ENCODE data around the gene LRRD1. TPM values are rescaled to one million over a fixed set of nuclear protein-coding genes. Genes with fewer than 3 reads are reported as not detected.

Gene LRRD1
- total RNA-seq = 0.49 TPM

- peak in 1 of 2 donors; percentile 87 for DNase-seq (ENCODE audit: extremely low spot score in 2 of 2)
- intact Hi-C loops (cut with DNase I) = no loop called here
- Histone ChIP-seq H3K9me3 (no peaks in the 10 kb centered on the region), H3K4me1 (peaks cover 6% of the 10 kb centered on the region), H3K27me3 (no peaks in the 10 kb centered on the region), H3K36me3 (no peaks in the 10 kb centered on the region), H3K4me3 (peak within 1 kb of the TSS; percentile 50 to 72), H3K27ac (peak within 1 kb of the TSS; percentile 86)
- TF ChIP-seq POLR2AphosphoS5 (IDR thresholded peaks at IDR 0.05; ENCODE audit: insufficient read depth in 1 of 2, low read depth in 1 of 2) = peak; percentile 65 to 68
- no peak for TF ChIP-seq POLR2A (IDR thresholded peaks at IDR 0.05)
- peak; percentile 91 to 94 (median 93) for TF ChIP-seq CTCF (IDR thresholded peaks at IDR 0.05)
These were observed at the start of gene LRRD1 for GRCh38 chr7:92178928-92179924. Gene LRRD1, minus strand, starts transcription at chr7:92179142. Its CDS starts 13,940 bp downstream, at chr7:92165202.

GRCh38 chr7:92228742-92229141, 49.8 kb upstream of the LRRD1 start:
- Histone ChIP-seq H3K36me3 (peaks cover 0 to 63% of the 10 kb centered on the region in 2 donors), H3K27ac (no peak overlapping the region), H3K4me1 (no peaks in the 10 kb centered on the region), H3K27me3 (no peaks in the 10 kb centered on the region), H3K9me3 (no peaks in the 10 kb centered on the region), H3K4me3 (no peak overlapping the region)
- DNase-seq (ENCODE audit: extremely low spot score in 2 of 2) = no peak
- intact Hi-C loops (cut with DNase I) = no loop called here
- TF ChIP-seq CTCF (IDR thresholded peaks at IDR 0.05) (no peak), POLR2A (IDR thresholded peaks at IDR 0.05) (no peak)

GRCh38 chr7:92228100-92228499, 49.2 kb upstream of the LRRD1 start:
- intact Hi-C loops (cut with DNase I) = no loop called here
- Histone ChIP-seq H3K9me3 (no peaks in the 10 kb centered on the region), H3K27me3 (no peaks in the 10 kb centered on the region), H3K4me1 (no peaks in the 10 kb centered on the region), H3K4me3 (no peak overlapping the region), H3K36me3 (peaks cover 0 to 56% of the 10 kb centered on the region in 2 donors), H3K27ac (no peak overlapping the region)
- no peak for DNase-seq (ENCODE audit: extremely low spot score in 2 of 2)
- TF ChIP-seq POLR2AphosphoS5 (IDR thresholded peaks at IDR 0.05; ENCODE audit: insufficient read depth in 1 of 2, low read depth in 1 of 2) = no peak
- no peak for TF ChIP-seq POLR2A (IDR thresholded peaks at IDR 0.05)
- TF ChIP-seq CTCF (IDR thresholded peaks at IDR 0.05) = no peak

- intact Hi-C loops (cut with DNase I) = no loop called here
These were observed 48.0 kb upstream of the LRRD1 start for GRCh38 chr7:92226981-92227380.

More at GRCh38 chr7:92226981-92227380, 48.0 kb upstream of the LRRD1 start:
- Histone ChIP-seq H3K9me3 (no peaks in the 10 kb centered on the region), H3K36me3 (peaks cover 0 to 54% of the 10 kb centered on the region in 2 donors), H3K4me1 (no peaks in the 10 kb centered on the region), H3K27ac (no peak overlapping the region), H3K4me3 (no peak overlapping the region), H3K27me3 (no peaks in the 10 kb centered on the region)
- DNase-seq (ENCODE audit: extremely low spot score in 2 of 2) = no peak
- TF ChIP-seq POLR2A (IDR thresholded peaks at IDR 0.05) (no peak), CTCF (IDR thresholded peaks at IDR 0.05) (no peak), POLR2AphosphoS5 (IDR thresholded peaks at IDR 0.05; ENCODE audit: insufficient read depth in 1 of 2, low read depth in 1 of 2) (no peak)

Data from vagina (tissue), 2 donors.